ENCODE measurements around the gene APOL1.
"Not testable (repeated sequence)": the region's sequence is repeated elsewhere in the genome, so short reads cannot be mapped to it uniquely, and the experiment has no call there.

Gene APOL1

GRCh38 chr22:36287881-36288515, 35.1 kb downstream of the APOL1 start:
- peak overlapping the region; percentile 34; the same call in 1 of the 2 replicates for H3K27ac ChIP-seq
- no peak for TF ChIP-seq CTCF (IDR thresholded peaks at IDR 0.05)
- TF ChIP-seq ZFX (IDR thresholded peaks at IDR 0.05; ENCODE audit: borderline replicate concordance), result no peak

- H3K27ac ChIP-seq, result peak overlapping the region; percentile 34; the same call in 1 of the 2 replicates
- no peak for TF ChIP-seq ZFX (IDR thresholded peaks at IDR 0.05; ENCODE audit: borderline replicate concordance)
- TF ChIP-seq CTCF (IDR thresholded peaks at IDR 0.05), result no peak
These were observed 35.9 kb downstream of the APOL1 start for GRCh38 chr22:36288571-36289405.

- TF ChIP-seq CTCF (IDR thresholded peaks at IDR 0.05), result no peak
- TF ChIP-seq ZFX (IDR thresholded peaks at IDR 0.05; ENCODE audit: borderline replicate concordance), result no peak
- no peak overlapping the region for H3K27ac ChIP-seq
These were observed 36.5 kb downstream of the APOL1 start for GRCh38 chr22:36289406-36289870.

GRCh38 chr22:36289948-36290371, 37.0 kb downstream of the APOL1 start:
- not testable (repeated sequence) for H3K27ac ChIP-seq

GRCh38 chr22:36290391-36291075, 37.6 kb downstream of the APOL1 start:
- H3K27ac ChIP-seq, result not testable (repeated sequence)

- no peak overlapping the region for H3K27ac ChIP-seq
- TF ChIP-seq ZFX (IDR thresholded peaks at IDR 0.05; ENCODE audit: borderline replicate concordance) (no peak), CTCF (IDR thresholded peaks at IDR 0.05) (no peak)
These were observed 39.2 kb downstream of the APOL1 start for GRCh38 chr22:36291831-36292740.

GRCh38 chr22:36292823-36293530, 40.0 kb downstream of the APOL1 start:
- TF ChIP-seq CTCF (IDR thresholded peaks at IDR 0.05) (no peak), ZFX (IDR thresholded peaks at IDR 0.05; ENCODE audit: borderline replicate concordance) (no peak)
- no peak overlapping the region for H3K27ac ChIP-seq

All from 22Rv1 (cell line).